Measurements from ENCODE around the gene C12orf54.
"Not testable (repeated sequence)": the region's sequence is repeated elsewhere in the genome, so short reads cannot be mapped to it uniquely, and the experiment has no call there.

C12orf54 gene

DNA sequence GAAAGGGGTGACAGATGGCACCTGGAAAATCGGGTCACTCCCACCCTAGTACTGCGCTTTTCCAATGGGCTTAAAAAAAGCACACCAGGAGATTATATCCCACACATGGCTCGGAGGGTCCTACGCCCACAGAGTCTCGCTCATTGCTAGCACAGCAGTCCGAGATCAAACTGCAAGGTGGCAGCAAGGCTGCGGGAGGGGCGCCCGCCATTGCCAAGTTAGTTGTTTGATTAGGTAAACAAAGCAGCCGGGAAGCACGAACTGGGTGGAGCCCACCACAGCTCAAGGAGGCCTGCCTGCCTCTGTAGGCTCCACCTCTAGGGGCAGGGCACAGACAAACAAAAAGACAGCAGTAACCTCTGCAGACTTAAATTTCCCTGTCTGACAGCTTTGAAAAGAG is 7.8 kb upstream of the C12orf54 start:
- H3K27ac Mint-ChIP-seq, CTCF ChIA-PET, DNase-seq, H3K4me3 Mint-ChIP-seq, H3K36me3 Mint-ChIP-seq, H3K4me1 Mint-ChIP-seq, H3K27me3 Mint-ChIP-seq: not testable (repeated sequence)
- H3K9me3 Mint-ChIP-seq: peaks cover 19% of the 10 kb centered on the region

DNA sequence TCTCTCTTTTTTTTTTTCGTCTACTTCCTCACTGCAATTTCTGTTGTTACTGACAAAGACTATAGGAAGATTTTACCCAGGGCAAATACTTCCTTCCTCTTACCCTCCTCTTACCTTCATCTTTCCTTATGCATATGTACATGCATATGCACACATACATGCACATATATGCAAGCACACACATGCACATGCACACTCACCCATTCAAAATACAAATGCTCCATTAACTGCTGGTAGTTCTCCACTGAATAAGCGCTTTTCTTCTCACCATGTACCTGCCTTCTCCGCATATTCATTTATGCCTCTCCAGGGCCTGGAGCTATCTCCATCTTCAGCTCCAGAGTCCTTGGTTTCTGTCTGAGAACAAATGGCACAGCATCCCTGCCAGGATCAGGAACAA is 632 bp downstream of the C12orf54 start:
- H3K27ac Mint-ChIP-seq: no peak overlapping the region

DNA sequence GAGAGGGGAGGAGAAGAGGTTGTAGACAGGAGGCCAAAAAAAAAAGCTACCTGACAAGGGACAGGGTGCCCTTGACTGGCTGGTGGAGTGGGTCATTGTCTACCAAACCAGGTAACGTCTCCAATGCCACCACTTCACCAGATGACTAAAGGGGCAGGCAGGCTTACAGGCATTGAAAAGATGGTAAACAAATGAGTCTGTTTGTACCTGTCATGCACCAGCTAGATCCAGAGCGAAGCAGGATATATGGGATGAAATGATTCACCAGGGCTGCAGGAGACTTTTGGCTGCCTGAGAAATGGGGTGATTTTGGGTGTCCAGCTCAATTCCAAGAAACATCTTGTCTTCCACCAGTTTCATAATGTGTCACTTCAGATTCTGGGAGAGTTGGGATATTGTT is 4.0 kb downstream of the C12orf54 start:
- Mint-ChIP-seq H3K27ac (no peak overlapping the region), H3K9me3 (no peaks in the 10 kb centered on the region), H3K4me3 (no peak overlapping the region), H3K36me3 (no peaks in the 10 kb centered on the region), H3K4me1 (no peaks in the 10 kb centered on the region), H3K27me3 (peaks cover 4% of the 10 kb centered on the region)
- no peak for DNase-seq
- CTCF ChIA-PET: no interaction called here

More for the DNA sequence above, 632 bp downstream of the C12orf54 start:
- Mint-ChIP-seq H3K36me3 (no peaks in the 10 kb centered on the region), H3K9me3 (peaks cover 1% of the 10 kb centered on the region), H3K27me3 (no peaks in the 10 kb centered on the region), H3K4me1 (no peaks in the 10 kb centered on the region), H3K4me3 (no peak overlapping the region)
- DNase-seq: no peak
- CTCF ChIA-PET: no interaction called here

DNA sequence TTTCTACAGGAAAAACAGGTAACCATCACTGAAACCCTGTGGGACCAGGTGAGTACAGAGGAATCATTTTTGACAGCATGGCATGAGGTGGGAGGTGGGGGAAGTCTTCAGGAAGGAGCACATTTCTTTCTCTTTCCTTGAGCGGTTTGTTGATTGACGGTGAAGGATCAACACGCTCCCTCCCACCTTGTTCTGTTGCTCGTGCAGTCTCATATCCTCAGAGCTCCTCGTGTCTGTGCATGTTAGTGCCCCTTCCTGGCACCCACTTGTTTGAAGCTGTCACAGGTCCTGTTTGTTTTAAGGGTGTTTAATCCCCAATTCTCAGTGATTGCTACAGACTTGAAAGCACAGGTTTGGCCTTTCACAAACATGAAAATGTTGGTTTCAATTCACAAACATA is 4.4 kb downstream of the C12orf54 start:
- CTCF ChIA-PET: no interaction called here
- Mint-ChIP-seq H3K36me3 (no peaks in the 10 kb centered on the region), H3K9me3 (no peaks in the 10 kb centered on the region), H3K4me1 (no peaks in the 10 kb centered on the region), H3K27ac (no peak overlapping the region), H3K27me3 (peaks cover 4% of the 10 kb centered on the region), H3K4me3 (no peak overlapping the region)
- no peak for DNase-seq

DNA sequence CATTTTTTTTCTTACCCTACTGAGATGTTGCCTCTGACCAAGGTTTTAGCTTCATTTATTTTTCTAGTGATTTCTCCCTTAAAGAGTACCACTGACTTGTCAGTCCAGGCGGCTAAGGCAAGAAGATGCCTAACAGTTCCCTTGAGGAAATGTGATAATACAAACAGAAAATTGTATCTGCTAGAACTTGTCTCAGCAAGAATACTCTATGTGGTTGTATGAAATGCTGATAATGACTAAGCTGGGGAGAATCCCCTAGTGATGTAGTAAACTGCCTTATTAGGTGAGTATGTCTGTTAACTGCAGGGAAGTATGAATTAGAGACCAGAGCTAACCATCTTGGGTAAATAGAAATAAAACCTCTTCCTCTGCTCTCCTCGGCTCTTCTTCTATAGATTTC is 6.7 kb downstream of the C12orf54 start:
- Mint-ChIP-seq H3K4me1 (no peaks in the 10 kb centered on the region), H3K9me3 (no peaks in the 10 kb centered on the region), H3K36me3 (no peaks in the 10 kb centered on the region), H3K27ac (no peak overlapping the region), H3K4me3 (no peak overlapping the region), H3K27me3 (peaks cover 4% of the 10 kb centered on the region)
- CTCF ChIA-PET: interaction anchor here (1.1 kb wide), 1 partner anchor 9 kb away, joined by 4 read pairs; no protein-coding TSS in a partner anchor
- no peak for DNase-seq

DNA sequence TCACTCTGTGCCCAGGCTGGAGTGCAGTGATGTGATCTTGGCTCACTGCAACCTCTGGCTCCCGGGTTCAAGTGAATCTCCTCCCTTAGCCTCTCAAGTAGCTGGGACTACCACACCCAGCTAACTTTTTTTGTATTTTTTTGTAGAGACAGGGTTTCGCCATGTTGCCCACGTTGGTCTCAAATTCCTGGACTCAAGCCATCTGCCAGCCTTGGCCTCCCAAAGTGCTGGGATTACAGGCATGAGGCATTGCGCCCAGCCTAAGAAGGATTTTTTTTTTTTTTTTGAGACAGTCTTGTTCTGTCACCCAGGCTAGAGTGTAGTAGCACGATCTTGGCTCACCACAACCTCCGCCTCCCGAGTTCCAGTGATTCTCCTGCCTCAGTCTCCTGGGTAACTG is 7.2 kb downstream of the C12orf54 start:
- H3K4me3 Mint-ChIP-seq, H3K9me3 Mint-ChIP-seq, H3K4me1 Mint-ChIP-seq, DNase-seq, CTCF ChIA-PET, H3K27me3 Mint-ChIP-seq, H3K36me3 Mint-ChIP-seq, H3K27ac Mint-ChIP-seq: not testable (repeated sequence)

DNA sequence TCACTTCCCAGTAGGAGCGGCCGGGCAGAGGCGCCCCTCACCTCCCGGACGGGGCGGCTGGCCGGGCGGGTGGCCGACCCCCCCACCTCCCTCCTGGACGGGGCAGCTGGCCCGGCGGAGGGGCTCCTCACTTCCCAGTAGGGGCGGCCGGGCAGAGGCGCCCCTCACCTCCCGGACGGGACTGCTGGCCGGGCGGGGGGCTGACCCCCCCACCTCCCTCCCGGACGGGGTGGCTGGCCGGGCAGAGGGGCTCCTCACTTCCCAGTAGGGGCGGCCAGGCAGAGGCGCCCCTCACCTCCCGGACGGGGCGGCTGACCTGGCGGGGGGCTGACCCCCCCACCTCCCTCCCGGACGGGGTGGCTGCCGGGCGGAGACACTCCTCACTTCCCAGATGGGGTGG is 18.0 kb downstream of the C12orf54 start:
- H3K4me1 Mint-ChIP-seq, H3K4me3 Mint-ChIP-seq, H3K9me3 Mint-ChIP-seq, H3K27me3 Mint-ChIP-seq, DNase-seq, CTCF ChIA-PET, H3K27ac Mint-ChIP-seq, H3K36me3 Mint-ChIP-seq: not testable (repeated sequence)

DNA sequence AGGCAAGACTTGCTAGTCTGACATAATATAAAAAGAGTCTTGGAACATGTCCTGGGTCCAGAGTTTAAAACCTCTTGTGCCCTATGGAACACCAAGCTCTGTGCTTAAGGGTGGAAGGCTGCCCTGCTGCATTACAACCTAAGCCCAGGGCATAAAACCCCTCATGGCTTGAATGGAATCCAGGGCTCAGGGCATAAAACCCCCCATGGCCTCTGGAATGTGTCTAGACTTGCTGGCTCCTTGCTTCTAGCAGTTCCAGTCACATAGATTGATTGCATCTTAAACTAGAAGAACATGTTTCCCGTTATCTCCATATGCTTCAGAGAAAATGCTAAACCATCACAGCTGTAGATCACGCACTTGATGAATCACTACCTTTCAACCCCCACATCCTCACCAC is 24.5 kb downstream of the C12orf54 start:
- H3K27ac Mint-ChIP-seq, H3K36me3 Mint-ChIP-seq: not testable (repeated sequence)

DNA sequence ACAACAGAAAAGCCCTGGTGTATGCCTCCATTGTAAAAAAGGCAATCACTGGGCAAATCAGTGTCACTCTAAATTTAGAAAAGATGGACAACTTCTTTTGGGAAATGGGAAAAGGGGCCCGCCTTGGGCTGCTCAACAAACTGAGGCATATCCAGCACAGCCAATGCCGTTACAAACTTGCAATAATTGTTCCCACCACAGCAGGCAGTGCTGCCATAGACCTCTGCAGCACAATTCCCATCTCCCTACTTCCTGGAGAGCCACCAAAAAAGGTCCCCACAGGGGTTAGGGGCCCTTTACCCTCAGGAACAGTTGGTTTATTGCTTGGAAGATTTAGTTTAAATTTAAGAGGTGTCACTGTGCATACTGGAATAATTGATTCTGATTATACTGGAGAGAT is 26.7 kb downstream of the C12orf54 start:
- Mint-ChIP-seq H3K27me3 (no peaks in the 10 kb centered on the region), H3K4me3 (no peak overlapping the region), H3K9me3 (peaks cover 1% of the 10 kb centered on the region), H3K36me3 (no peaks in the 10 kb centered on the region), H3K4me1 (no peaks in the 10 kb centered on the region), H3K27ac (no peak overlapping the region)
- no peak for DNase-seq
- CTCF ChIA-PET: no interaction called here

More for the DNA sequence above, 24.5 kb downstream of the C12orf54 start:
- H3K9me3 Mint-ChIP-seq, CTCF ChIA-PET, H3K4me3 Mint-ChIP-seq, H3K27me3 Mint-ChIP-seq, DNase-seq, H3K4me1 Mint-ChIP-seq: not testable (repeated sequence)

DNA sequence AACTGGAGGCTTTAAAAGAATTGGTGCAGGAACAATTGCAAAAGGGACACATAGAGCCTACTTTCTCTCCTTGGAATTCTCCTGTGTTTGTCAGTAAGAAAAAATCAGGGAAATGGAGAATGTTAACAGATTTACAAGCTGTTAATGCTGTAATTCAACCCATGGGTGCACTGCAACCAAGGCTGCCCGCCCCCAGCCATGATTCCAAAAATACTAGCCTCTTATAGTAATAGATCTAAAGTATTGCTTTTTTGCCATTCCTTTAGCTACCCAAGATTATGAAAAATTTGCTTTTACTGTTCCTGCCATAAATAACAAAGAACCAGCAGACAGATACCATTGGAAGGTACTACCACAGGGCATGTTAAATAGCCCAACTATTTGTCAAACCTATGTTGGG is 27.8 kb downstream of the C12orf54 start:
- Mint-ChIP-seq H3K4me1 (no peaks in the 10 kb centered on the region), H3K4me3 (no peak overlapping the region), H3K27me3 (no peaks in the 10 kb centered on the region), H3K27ac (no peak overlapping the region), H3K36me3 (no peaks in the 10 kb centered on the region), H3K9me3 (peaks cover 1% of the 10 kb centered on the region)
- CTCF ChIA-PET: no interaction called here
- DNase-seq: no peak

DNA sequence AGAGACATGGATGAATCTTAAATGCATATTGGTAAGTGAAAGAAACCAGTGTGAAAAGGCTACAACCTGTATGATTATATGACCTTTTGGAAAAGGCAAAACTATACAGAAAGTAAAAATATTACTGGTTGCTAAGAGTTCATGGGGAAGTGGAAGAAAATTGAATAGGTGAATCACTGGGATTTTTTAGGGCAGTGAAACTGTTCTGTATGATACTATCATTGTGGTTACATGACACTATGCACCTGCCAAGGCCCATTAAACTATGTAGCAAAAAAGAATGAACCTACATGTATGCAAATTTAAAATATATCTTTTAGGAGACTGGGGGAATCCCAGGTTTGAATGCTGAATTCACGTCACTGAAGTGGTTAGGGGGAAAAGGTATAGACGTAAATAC is 30.6 kb downstream of the C12orf54 start:
- Mint-ChIP-seq H3K9me3 (peaks cover 1% of the 10 kb centered on the region), H3K27me3 (no peaks in the 10 kb centered on the region), H3K4me3 (no peak overlapping the region), H3K27ac (no peak overlapping the region), H3K4me1 (no peaks in the 10 kb centered on the region), H3K36me3 (no peaks in the 10 kb centered on the region)
- DNase-seq: no peak
- CTCF ChIA-PET: no interaction called here

DNA sequence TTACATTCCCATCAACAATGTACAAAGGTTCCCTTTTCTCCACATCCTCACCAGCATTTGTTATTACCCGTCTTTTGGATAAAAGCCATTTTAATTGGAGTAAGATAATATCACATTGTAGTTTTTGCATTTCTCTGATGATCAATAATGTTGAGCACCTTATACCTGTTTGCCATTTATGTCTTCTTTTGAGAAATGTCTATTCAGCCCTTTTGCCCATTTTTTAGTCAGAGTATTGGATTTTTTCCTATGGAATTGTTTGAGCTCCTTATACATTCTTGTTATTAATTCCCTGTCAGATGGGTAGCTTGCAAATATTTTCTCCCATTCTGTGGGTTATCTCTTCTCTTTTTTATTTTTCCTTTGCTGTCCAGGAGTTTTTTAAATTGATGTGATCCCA is 32.4 kb downstream of the C12orf54 start:
- H3K9me3 Mint-ChIP-seq: peaks cover 1% of the 10 kb centered on the region
- H3K27me3 Mint-ChIP-seq: no peaks in the 10 kb centered on the region
- DNase-seq: no peak
- no peaks in the 10 kb centered on the region for H3K36me3 Mint-ChIP-seq
- no peak overlapping the region for H3K4me3 Mint-ChIP-seq
- CTCF ChIA-PET: no interaction called here
- H3K4me1 Mint-ChIP-seq: no peaks in the 10 kb centered on the region
- H3K27ac Mint-ChIP-seq: no peak overlapping the region

DNA sequence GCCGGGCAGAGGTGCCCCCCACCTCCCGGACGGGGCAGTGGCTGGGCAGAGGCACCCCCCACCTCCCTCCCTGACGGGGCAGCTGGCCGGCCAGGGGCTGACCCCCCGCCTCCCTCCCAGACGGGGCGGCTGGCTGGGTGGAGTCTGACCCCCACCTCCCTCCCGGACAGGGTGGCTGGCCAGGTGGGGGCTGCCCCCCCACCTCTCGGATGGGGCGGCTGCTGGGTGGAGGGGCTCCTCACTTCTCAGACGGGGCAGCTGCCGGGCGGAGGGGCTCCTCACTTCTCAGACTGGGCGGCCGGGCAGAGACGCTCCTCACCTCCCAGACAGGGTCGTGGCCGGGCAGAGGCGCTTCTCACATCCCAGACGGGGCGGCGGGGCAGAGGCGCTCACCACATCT is 38.1 kb downstream of the C12orf54 start:
- H3K9me3 Mint-ChIP-seq, CTCF ChIA-PET, H3K36me3 Mint-ChIP-seq, H3K27me3 Mint-ChIP-seq, H3K4me3 Mint-ChIP-seq, H3K4me1 Mint-ChIP-seq, H3K27ac Mint-ChIP-seq, DNase-seq: not testable (repeated sequence)

DNA sequence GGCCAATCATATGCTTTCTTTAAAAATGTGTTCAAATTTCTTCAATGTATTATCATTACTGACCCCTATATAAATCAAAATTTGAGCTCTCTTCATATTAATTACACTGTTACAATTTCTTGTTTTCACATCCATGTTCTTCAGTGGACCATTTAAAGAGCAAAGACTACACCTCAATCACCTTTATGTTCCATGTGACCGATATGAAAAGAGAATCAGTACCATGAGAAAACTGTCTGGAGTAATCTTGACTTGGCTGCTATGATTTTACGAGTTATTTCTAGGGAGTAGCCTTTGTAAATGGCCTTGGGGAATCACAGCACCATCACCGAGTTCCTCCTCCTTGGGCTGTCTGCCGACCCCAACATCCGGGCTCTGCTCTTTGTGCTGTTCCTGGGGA is 43.0 kb downstream of the C12orf54 start, which contains the start of gene OR8S1:
OR8S1 (plus strand) TSS at position 301 of the 400 bp plus-strand sequence; CDS start at position 301, 0 bp downstream.
- Mint-ChIP-seq H3K4me1 (no peaks in the 10 kb centered on the region), H3K27ac (no peak within 1 kb of the TSS), H3K27me3 (no peaks in the 10 kb centered on the region), H3K4me3 (no peak within 1 kb of the TSS), H3K36me3 (no peaks in the 10 kb centered on the region), H3K9me3 (no peaks in the 10 kb centered on the region)
- CTCF ChIA-PET: interaction anchor here (1.2 kb wide), 1 partner anchor 93 kb away, joined by 3 read pairs; no protein-coding TSS in a partner anchor
- no peak for DNase-seq

DNA sequence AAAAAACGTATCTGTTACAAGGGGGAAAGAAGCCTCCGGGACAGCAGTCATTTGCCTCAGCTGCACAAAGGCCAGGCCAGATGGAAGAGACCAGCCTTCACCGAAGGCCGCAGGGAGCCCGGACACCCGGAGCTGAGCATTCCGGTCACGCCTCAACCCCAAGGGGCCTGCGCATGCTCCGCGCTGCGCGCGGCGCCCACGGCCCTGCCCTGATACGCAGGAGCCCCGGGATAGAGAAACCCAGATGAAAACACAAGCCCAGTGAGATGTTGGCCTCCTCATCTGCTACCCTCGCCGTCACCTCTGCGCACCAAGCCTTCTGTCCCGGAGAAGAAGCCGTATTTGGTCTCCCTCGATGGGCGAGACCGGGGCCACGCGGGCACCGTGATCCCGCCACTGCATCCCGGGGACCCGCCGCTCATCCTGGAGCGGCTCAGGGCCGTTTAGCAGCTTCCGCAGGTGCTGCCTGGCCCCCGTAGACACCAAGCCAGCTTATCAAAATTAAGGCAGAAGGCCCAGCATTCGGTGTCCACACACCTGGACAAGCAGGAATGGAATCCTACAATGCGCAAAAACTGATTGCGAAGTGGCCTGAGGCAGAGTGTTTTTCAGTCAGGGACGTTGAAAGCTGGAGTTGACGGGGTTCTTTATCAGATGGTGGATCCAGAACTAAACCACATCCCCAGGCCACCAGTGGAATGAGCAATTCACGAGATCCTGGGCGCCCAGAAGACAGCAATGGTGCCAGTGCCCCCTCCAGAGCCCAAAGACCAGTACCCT is 45.8 kb downstream of the C12orf54 start:
- CTCF ChIA-PET: interaction anchor here (2.0 kb wide), 1 partner anchor 15 kb away, joined by 8 read pairs; no protein-coding TSS in a partner anchor
- no peak overlapping the region for H3K27ac Mint-ChIP-seq
- DNase-seq: no peak
- H3K36me3 Mint-ChIP-seq: no peaks in the 10 kb centered on the region
- peaks cover 15% of the 10 kb centered on the region for H3K4me1 Mint-ChIP-seq
- H3K4me3 Mint-ChIP-seq: no peak overlapping the region
- no peaks in the 10 kb centered on the region for H3K27me3 Mint-ChIP-seq
- H3K9me3 Mint-ChIP-seq: no peaks in the 10 kb centered on the region

Data from activated naive CD4-positive, alpha-beta T cell treated with anti-CD3 and anti-CD28 coated beads, Interleukin-2, amount 10 ng/mL, durations not matched to agents 7 days and 5 days (primary cell).